Right lobe of liver (tissue), 6 donors: ENCODE data around the gene CCSER1. TPM values are rescaled to one million over a fixed set of nuclear protein-coding genes. Genes with fewer than 3 reads are reported as not detected.

Source experiments
- ATAC-seq, 4 donors: fragments of 200-7000 bp; cut with Tn5 transposase; one replicate each; pipeline ENCODE4 v1.9.1; 2020; ENCODE audit warnings: mild to moderate bottlenecking in 4 of 4, moderate library complexity in 4 of 4
- DNase-seq, 3 donors: peaks; one replicate each; pipeline ENCODE4 v3.0.0-alpha.2; 2020
- H3K27ac ChIP-seq, 3 donors: fragments of 200-600 bp; one replicate each; pipeline ENCODE4 v1.8.0; 2022
- H3K27me3 ChIP-seq, 2 donors: fragments of 200-600 bp; one replicate each; pipeline ENCODE4 v1.8.0; 2022
- H3K36me3 ChIP-seq, 4 donors: fragments of 200-600 bp; sonication (generic) in 1 of 4; one replicate each; pipeline versions ENCODE4 v1.5.1 to v1.8.0; 2017 to 2022; ENCODE audit warnings: control low read depth in 1 of 4
- H3K4me1 ChIP-seq, 4 donors: fragments of 200-600 bp; sonication (generic) in 1 of 4; one replicate each; pipeline versions ENCODE4 v1.5.1 to v1.8.0; 2017 to 2022; ENCODE audit warnings: control low read depth in 1 of 4
- H3K4me3 ChIP-seq, 3 donors: fragments of 200-600 bp; one replicate each; pipeline ENCODE4 v1.8.0; 2022
- H3K9me3 ChIP-seq, 4 donors: fragments of 200-600 bp; sonication (generic) in 1 of 4; one replicate each; pipeline versions ENCODE4 v1.5.1 to v1.8.0; 2017 to 2022; ENCODE audit warnings: control low read depth in 1 of 4
- CTCF ChIP-seq, 4 donors: fragments of 200-600 bp in 3 of 4; fragments of 450-650 bp in 1 of 4; IDR thresholded peaks; one replicate each; pipeline versions ENCODE4 v1.5.1 to v1.8.0; 2016 to 2022; ENCODE audit warnings: antibody characterized with exemption in 4 of 4, mild to moderate bottlenecking in 2 of 4
- POLR2A ChIP-seq: fragments of 450-650 bp; IDR thresholded peaks from one replicate; pipeline ENCODE4 v1.6.1; 2017; ENCODE audit warnings: antibody characterized with exemption, mild to moderate bottlenecking
- WGBS: methylation state at CpG from one replicate; pipeline ENCODE4 v1.1.6; 2018; ENCODE audit warnings: low coverage, low lambda C conversion rate; ENCODE audit not compliant: insufficient coverage; ENCODE audit errors: missing lambda C conversion rate; 5-methylcytosine and 5-hydroxymethylcytosine counted together
- intact Hi-C, 2 donors: fragments of 100-400 bp; cut with DNase I; formaldehyde crosslinking; loops; one replicate each; pipeline versions ENCODE4 v1.11.2 to v1.14.1; 2022
- total RNA-seq, 6 experiments: library from RNA; depleted of rRNA in 2 of 6; stranded (reverse); fragments of >200 nt in 2 of 6; fragmentation: NEBNext Ultra II Directional in 3 of 6; extraction: Animal tissue kit (Norgen Biotek cat#: 25700) in 3 of 6; gene quantifications; one replicate each; pipeline versions ENCODE4 v1.1.0 to v1.2.4, GENCODE V29; 2016 to 2023
- donor health status: DM: no; HTN: yes; CAD: no.
- donor health status: DM: no; HTN: no; CAD: no.
- donor health status: DM: no; HTN: no; CAD: no.
- donor health status: DM: no; HTN: yes; CAD: no.
- donor health status: DM: no; HTN: yes; CAD: no.

Gene CCSER1
- total RNA-seq, 6 experiments from 2014 or later = 0.15 to 1.00 (median 0.65) TPM

- H3K4me1 ChIP-seq = no peaks in the 10 kb centered on the region
- H3K4me3 ChIP-seq = no peak overlapping the region
- no peaks in the 10 kb centered on the region for H3K9me3 ChIP-seq
- no peak for DNase-seq
- TF ChIP-seq POLR2A (no peak), CTCF (IDR thresholded peaks at IDR 0.05) (no peak)
- 11% methylated on average over 1 of the region's 1 CpG for WGBS
- no peak overlapping the region for H3K27ac ChIP-seq
- no peaks in the 10 kb centered on the region for H3K27me3 ChIP-seq
- no peak for ATAC-seq
- no peaks in the 10 kb centered on the region for H3K36me3 ChIP-seq
- intact Hi-C loops = no loop called here
These were observed 368.0 kb downstream of the CCSER1 start for GRCh38 chr4:90495211-90495610.

GRCh38 chr4:90495936-90496335, 368.7 kb downstream of the CCSER1 start:
- DNase-seq (no peak), ATAC-seq (no peak)
- no peaks in the 10 kb centered on the region for H3K27me3 ChIP-seq
- no peak for TF ChIP-seq CTCF (IDR thresholded peaks at IDR 0.05)
- no peak for TF ChIP-seq POLR2A
- no peak overlapping the region for H3K4me3 ChIP-seq
- intact Hi-C loops = no loop called here
- 11% methylated on average over 2 of the region's 2 CpGs for WGBS
- no peak overlapping the region for H3K27ac ChIP-seq
- no peaks in the 10 kb centered on the region for H3K36me3 ChIP-seq
- H3K9me3 ChIP-seq = no peaks in the 10 kb centered on the region
- H3K4me1 ChIP-seq = no peaks in the 10 kb centered on the region

GRCh38 chr4:90498175-90498574, 371.0 kb downstream of the CCSER1 start:
- H3K4me1 ChIP-seq = no peaks in the 10 kb centered on the region
- no peaks in the 10 kb centered on the region for H3K36me3 ChIP-seq
- H3K27me3 ChIP-seq = no peaks in the 10 kb centered on the region
- H3K9me3 ChIP-seq = no peaks in the 10 kb centered on the region
- H3K4me3 ChIP-seq = no peak overlapping the region
- no peak overlapping the region for H3K27ac ChIP-seq
- WGBS = 64% methylated on average over 2 of the region's 2 CpGs
- ATAC-seq (no peak), DNase-seq (no peak)
- TF ChIP-seq CTCF (IDR thresholded peaks at IDR 0.05) (no peak), POLR2A (no peak)
- intact Hi-C loops = no loop called here

GRCh38 chr4:90503677-90504076, 376.5 kb downstream of the CCSER1 start:
- H3K9me3 ChIP-seq = no peaks in the 10 kb centered on the region
- no peak for TF ChIP-seq POLR2A
- no peak for TF ChIP-seq CTCF (IDR thresholded peaks at IDR 0.05)
- no peak for ATAC-seq
- intact Hi-C loops = no loop called here
- no peaks in the 10 kb centered on the region for H3K4me1 ChIP-seq
- no peak overlapping the region for H3K27ac ChIP-seq
- no peaks in the 10 kb centered on the region for H3K36me3 ChIP-seq
- 83% methylated on average over 2 of the region's 2 CpGs for WGBS
- no peak overlapping the region for H3K4me3 ChIP-seq
- H3K27me3 ChIP-seq = no peaks in the 10 kb centered on the region
- DNase-seq = no peak

GRCh38 chr4:90515191-90515590, 388.0 kb downstream of the CCSER1 start:
- H3K27ac ChIP-seq = no peak overlapping the region
- ATAC-seq = no peak
- no peak overlapping the region for H3K4me3 ChIP-seq
- no peaks in the 10 kb centered on the region for H3K9me3 ChIP-seq
- H3K36me3 ChIP-seq = no peaks in the 10 kb centered on the region
- H3K27me3 ChIP-seq = no peaks in the 10 kb centered on the region
- DNase-seq = no peak
- no peaks in the 10 kb centered on the region for H3K4me1 ChIP-seq
- TF ChIP-seq POLR2A (no peak), CTCF (IDR thresholded peaks at IDR 0.05) (no peak)
- intact Hi-C loops = no loop called here
